Skeletal muscle cell (primary cell): Measurements from ENCODE around the gene EXPH5.
A peak's percentile ranks its signal among the peaks of the same experiment; 100 is the strongest.

Source experiments
- DNase-seq: peaks from one replicate; pipeline ENCODE4 v3.0.0-alpha.2; 2010; ENCODE audit warnings: low read depth
- H3K4me3 ChIP-seq: 2 replicates; pipeline ENCODE4 v1.5.1; 2011; ENCODE audit warnings: low read depth, mild to moderate bottlenecking, control low read depth, low read length, moderate library complexity

The EXPH5 gene

GRCh38 chr11:108491936-108492335 lies 101.6 kb downstream of the EXPH5 start:
- no peak for DNase-seq
- no peak overlapping the region for H3K4me3 ChIP-seq

- DNase-seq = no peak
- no peak overlapping the region for H3K4me3 ChIP-seq
These were observed 106.7 kb downstream of the EXPH5 start for GRCh38 chr11:108486828-108487227.

- no peak overlapping the region for H3K4me3 ChIP-seq
- DNase-seq = no peak
These were observed 107.2 kb downstream of the EXPH5 start for GRCh38 chr11:108486331-108486730.

DNA sequence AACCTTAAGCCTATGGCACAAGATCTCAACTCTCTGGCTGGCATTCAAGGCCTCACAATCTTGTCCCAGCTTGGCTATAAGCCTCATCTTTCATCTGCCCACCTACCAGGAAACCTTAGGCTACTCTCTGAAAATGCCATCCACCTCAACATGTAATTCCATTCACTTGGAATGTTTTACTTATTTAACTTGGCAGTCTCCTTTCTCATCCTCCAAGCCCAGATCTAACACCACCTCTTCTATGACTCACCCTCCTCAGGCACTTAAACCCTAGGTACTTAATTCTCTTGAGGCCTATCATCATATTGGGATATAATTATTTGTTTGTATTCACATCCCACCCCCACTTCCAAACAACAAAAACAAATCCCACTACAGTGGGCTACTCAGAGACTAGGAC lies 110.4 kb downstream of the EXPH5 start:
- no peak for DNase-seq
- no peak overlapping the region for H3K4me3 ChIP-seq

DNA sequence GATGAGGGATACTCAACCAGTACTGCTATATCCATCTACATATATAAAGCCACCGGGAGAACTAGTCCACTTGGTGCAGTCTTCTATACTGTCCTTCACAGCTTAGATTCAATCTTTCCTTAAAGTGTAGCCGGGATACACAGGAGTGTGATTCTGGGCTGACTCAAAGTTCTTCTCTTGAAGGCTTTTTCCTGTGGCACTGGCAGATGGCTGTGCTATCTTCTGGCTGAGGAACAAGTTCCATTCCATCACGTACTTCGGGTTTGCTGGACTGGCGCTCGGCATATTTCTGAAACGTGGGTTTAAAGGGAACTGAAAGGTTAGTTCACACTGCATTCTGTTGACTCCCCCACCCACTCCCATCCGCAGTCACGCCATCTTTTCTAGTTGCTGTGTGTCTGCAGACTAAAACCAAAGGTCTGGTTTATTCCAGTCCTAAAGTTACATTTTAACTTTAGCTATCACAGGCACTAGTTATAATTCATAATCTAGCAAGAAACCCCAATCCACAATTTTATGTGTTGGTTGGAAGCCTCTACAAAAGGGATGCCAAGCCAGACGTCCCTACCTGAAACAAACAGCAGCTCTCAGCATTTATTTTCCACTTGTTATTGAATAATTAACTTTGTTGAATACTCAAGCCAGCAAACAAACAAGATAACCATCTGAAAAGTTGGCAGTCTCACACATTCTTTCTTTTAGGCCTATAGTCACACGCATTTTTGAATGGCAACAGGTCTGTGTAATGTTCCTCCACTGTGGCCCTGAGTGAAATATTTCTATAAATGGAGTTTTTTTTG lies 118.7 kb downstream of the EXPH5 start:
- no peak for DNase-seq
- no peak overlapping the region for H3K4me3 ChIP-seq

- DNase-seq = no peak
- H3K4me3 ChIP-seq = no peak overlapping the region
These were observed 120.9 kb downstream of the EXPH5 start for GRCh38 chr11:108472681-108473080.

- H3K4me3 ChIP-seq = no peak overlapping the region
- no peak for DNase-seq
These were observed 125.1 kb downstream of the EXPH5 start for GRCh38 chr11:108468478-108468864.

DNA sequence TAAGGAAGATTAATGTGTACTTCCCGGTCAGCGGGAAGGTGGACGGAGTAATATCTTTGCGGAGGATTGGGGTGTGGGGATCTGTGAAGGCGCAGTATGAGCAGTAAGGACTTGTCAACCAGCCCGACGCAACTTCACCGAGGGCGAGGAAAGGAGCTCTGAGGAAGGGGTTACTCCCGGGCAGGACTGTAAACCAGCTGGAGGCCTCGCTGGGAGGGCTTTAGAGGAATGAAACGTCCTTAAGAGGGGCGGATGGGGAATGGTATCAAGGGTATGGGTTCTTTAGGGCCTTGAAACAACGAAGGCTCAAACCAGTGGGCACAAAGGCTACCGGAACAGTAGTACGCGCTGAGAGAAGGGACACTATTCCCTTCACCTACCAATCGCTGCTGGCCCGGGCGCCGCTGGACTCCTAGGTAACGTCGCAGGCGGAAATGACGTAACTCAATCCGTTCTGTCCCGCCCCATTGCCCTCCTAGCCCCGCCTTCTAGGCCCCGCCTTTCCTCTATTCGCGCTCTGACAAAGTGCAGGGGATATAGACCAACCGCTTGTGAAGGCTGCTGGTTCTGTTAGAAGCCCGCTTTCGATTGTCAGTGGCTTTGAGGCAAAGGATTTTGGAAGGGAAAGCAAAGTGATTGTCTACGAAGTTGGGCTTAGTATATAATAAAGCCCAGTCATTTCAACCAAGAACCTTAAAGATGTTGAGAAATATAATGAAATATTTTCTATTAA lies 126.3 kb downstream of the EXPH5 start, which contains the start of gene C11orf65:
TSS of gene C11orf65 (minus strand) at position 439 of the 733 bp plus-strand sequence. CDS start 5,970 bp downstream, outside the sequence.
- H3K4me3 ChIP-seq = peak within 1 kb of the TSS; percentile 90
- peak; percentile 87 for DNase-seq

- H3K4me3 ChIP-seq = peak overlapping the region; percentile 90
- no peak for DNase-seq
These were observed 127.2 kb downstream of the EXPH5 start for GRCh38 chr11:108466405-108466804.
